OCI-LY3 (cell line): ENCODE measurements around the gene TEDC1.

Experiments used
- H2AFZ ChIP-seq: fragments of 200-600, 300-600 bp; shearing (Covaris generic); 2 replicates; pipeline ENCODE4 v1.6.0; 2014; ENCODE audit warnings: antibody characterized with exemption, low read depth, low read length
- H3K27ac ChIP-seq: fragments of 200-600, 300-600 bp; sonication (generic); 2 replicates; pipeline ENCODE4 v1.5.1; 2014; ENCODE audit warnings: mild to moderate bottlenecking, low read length, moderate library complexity, mixed read lengths
- H3K27me3 ChIP-seq: fragments of 200-600, 300-600 bp; sonication (generic); 2 replicates; pipeline ENCODE4 v1.6.1; 2014; ENCODE audit warnings: low read depth, low read length, mixed read lengths
- H3K36me3 ChIP-seq: fragments of 200-600, 300-600 bp; sonication (generic); replicated peaks from 2 replicates; pipeline ENCODE3; 2014; ENCODE audit warnings: low read depth, low read length, mixed read lengths
- H3K4me1 ChIP-seq: fragments of 300-600, 200-600 bp; sonication (generic); 2 replicates; pipeline ENCODE4 v1.6.1; 2014; ENCODE audit warnings: low read length, mixed read lengths
- H3K4me2 ChIP-seq: fragments of 200-600, 300-600 bp; sonication (generic); 2 replicates; pipeline ENCODE4 v1.6.1; 2014; ENCODE audit warnings: low read length, mixed read lengths
- H3K4me3 ChIP-seq: fragments of 300-600, 200-600 bp; sonication (generic); 2 replicates; pipeline ENCODE4 v1.5.1; 2014; ENCODE audit warnings: antibody characterized with exemption, mild to moderate bottlenecking, low read length, moderate library complexity
- H3K79me2 ChIP-seq: fragments of 300-600, 200-600 bp; shearing (Covaris generic); 2 replicates; pipeline ENCODE4 v1.6.1; 2014; ENCODE audit warnings: mild to moderate bottlenecking, low read length, mixed read lengths
- H3K9ac ChIP-seq: fragments of 300-600, 200-600 bp; shearing (Covaris generic); 2 replicates; pipeline ENCODE4 v1.6.0; 2014; ENCODE audit warnings: mild to moderate bottlenecking, low read length, moderate library complexity
- H3K9me3 ChIP-seq: fragments of 200-600, 300-600 bp; shearing (Covaris generic); 2 replicates; pipeline ENCODE4 v1.6.1; 2014; ENCODE audit warnings: low read length, mixed read lengths; ENCODE audit not compliant: insufficient read depth
- H4K20me1 ChIP-seq: fragments of 200-600, 300-600 bp; sonication (generic); 2 replicates; pipeline ENCODE4 v1.6.1; 2016; ENCODE audit warnings: low read length, mixed read lengths; ENCODE audit not compliant: insufficient read depth
- CTCF ChIP-seq: fragments of 200-600, 300-600 bp; sonication (generic); IDR thresholded peaks from 2 replicates; pipeline ENCODE4 v1.5.1; 2014; ENCODE audit warnings: antibody characterized with exemption, low read length, low read depth
- EZH2phosphoT487 ChIP-seq: fragments of 200-600 bp; shearing (Covaris generic); IDR thresholded peaks from 2 replicates; pipeline ENCODE4 v1.6.1; 2018; ENCODE audit warnings: antibody characterized with exemption, mixed run types, low read depth

Gene TEDC1

GRCh38 chr14:105458571-105458970 lies 32.5 kb upstream of the TEDC1 start:
- Histone ChIP-seq H3K27ac (no peak overlapping the region), H3K4me1 (no peaks in the 10 kb centered on the region), H3K36me3 (peaks cover 30% of the 10 kb centered on the region), H3K4me3 (no peak overlapping the region), H3K4me2 (no peak overlapping the region), H4K20me1 (no peaks in the 10 kb centered on the region), H2AFZ (no peak overlapping the region), H3K27me3 (no peaks in the 10 kb centered on the region), H3K79me2 (no peaks in the 10 kb centered on the region), H3K9me3 (no peaks in the 10 kb centered on the region), H3K9ac (no peak overlapping the region)
- TF ChIP-seq EZH2phosphoT487 (no peak), CTCF (no peak)

DNA sequence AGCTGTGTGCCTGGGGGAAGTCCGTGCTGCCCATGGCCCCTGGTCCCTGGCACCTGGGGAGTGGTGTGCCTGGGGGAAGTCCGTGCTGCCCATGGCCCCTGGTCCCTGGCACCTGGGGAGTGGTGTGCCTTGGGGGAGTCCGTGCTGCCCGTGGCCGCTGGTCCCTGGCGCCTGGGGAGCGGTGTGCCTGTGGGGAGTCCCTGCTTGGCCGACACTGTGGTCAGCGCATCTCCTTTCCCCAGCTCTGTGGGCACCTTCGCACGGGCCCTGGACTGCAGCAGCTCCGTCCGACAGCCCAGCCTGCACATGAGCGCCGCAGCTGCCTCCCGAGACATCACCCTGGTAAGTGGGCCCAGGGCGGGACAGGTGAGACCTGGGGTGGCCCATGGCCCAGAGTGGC lies 30.9 kb upstream of the TEDC1 start:
- no peak overlapping the region for H2AFZ ChIP-seq
- no peak overlapping the region for H3K27ac ChIP-seq
- H3K79me2 ChIP-seq = no peaks in the 10 kb centered on the region
- peaks cover 36% of the 10 kb centered on the region for H3K36me3 ChIP-seq
- H4K20me1 ChIP-seq = no peaks in the 10 kb centered on the region
- TF ChIP-seq CTCF (no peak), EZH2phosphoT487 (no peak)
- no peak overlapping the region for H3K9ac ChIP-seq
- no peak overlapping the region for H3K4me3 ChIP-seq
- H3K4me1 ChIP-seq = no peaks in the 10 kb centered on the region
- H3K4me2 ChIP-seq = no peak overlapping the region
- no peaks in the 10 kb centered on the region for H3K27me3 ChIP-seq
- no peaks in the 10 kb centered on the region for H3K9me3 ChIP-seq

DNA sequence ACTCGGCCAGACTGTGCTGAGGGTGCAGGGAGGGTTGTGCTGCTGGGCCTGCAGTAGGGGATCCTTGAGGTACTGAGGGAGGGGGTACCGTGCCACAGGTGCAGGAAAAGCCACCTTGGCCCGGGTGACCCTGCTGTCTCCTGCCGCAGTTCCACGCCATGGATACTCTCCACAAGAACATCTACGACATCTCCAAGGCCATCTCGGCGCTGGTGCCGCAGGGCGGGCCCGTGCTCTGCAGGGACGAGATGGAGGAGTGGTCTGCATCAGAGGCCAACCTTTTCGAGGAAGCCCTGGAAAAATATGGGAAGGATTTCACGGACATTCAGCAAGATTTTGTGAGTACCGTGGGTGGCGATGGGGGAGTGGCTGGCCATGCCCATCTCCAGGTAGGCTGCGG lies 30.4 kb upstream of the TEDC1 start:
- Histone ChIP-seq H2AFZ (no peak overlapping the region), H3K79me2 (no peaks in the 10 kb centered on the region), H3K36me3 (peaks cover 31% of the 10 kb centered on the region), H3K27ac (no peak overlapping the region), H3K9ac (no peak overlapping the region), H3K4me1 (no peaks in the 10 kb centered on the region), H3K4me2 (no peak overlapping the region), H3K27me3 (no peaks in the 10 kb centered on the region), H3K9me3 (no peaks in the 10 kb centered on the region), H4K20me1 (no peaks in the 10 kb centered on the region), H3K4me3 (no peak overlapping the region)
- no peak for TF ChIP-seq EZH2phosphoT487
- no peak for TF ChIP-seq CTCF

- peaks cover 28% of the 10 kb centered on the region for H3K36me3 ChIP-seq
- no peak for TF ChIP-seq CTCF
- TF ChIP-seq EZH2phosphoT487 = no peak
- no peaks in the 10 kb centered on the region for H3K4me1 ChIP-seq
- no peaks in the 10 kb centered on the region for H3K9me3 ChIP-seq
- H3K27me3 ChIP-seq = no peaks in the 10 kb centered on the region
- H3K27ac ChIP-seq = no peak overlapping the region
- H3K4me2 ChIP-seq = no peak overlapping the region
- H4K20me1 ChIP-seq = no peaks in the 10 kb centered on the region
- H3K4me3 ChIP-seq = no peak overlapping the region
- no peaks in the 10 kb centered on the region for H3K79me2 ChIP-seq
- no peak overlapping the region for H3K9ac ChIP-seq
- H2AFZ ChIP-seq = no peak overlapping the region
Observed at GRCh38 chr14:105461903-105462302, 29.1 kb upstream of the TEDC1 start.
